Mesenchymal stem cell (in vitro differentiated cells and primary cell): ENCODE data around the gene ZNF562.

Source experiments
- DNase-seq: peaks from one replicate; pipeline ENCODE4 v3.0.0-alpha.2; 2013
- H2AFZ ChIP-seq: one replicate; pipeline ENCODE4 v1.6.1; 2013; ENCODE audit warnings: low read depth, mild to moderate bottlenecking, control low read depth, inconsistent platforms, low read length, moderate library complexity
- H2AK5ac ChIP-seq: 2 replicates; pipeline ENCODE4 v1.6.1; 2013; ENCODE audit warnings: low read length, moderate library complexity, mild to moderate bottlenecking, inconsistent platforms; ENCODE audit not compliant: severe bottlenecking
- H2BK120ac ChIP-seq: one replicate; pipeline ENCODE4 v1.6.1; 2013; ENCODE audit warnings: low read depth, mild to moderate bottlenecking, inconsistent platforms, low read length, moderate library complexity
- H2BK12ac ChIP-seq, 2 experiments: one replicate each; pipeline ENCODE4 v1.6.1; 2013; ENCODE audit warnings: inconsistent platforms in 2 of 2, low read length in 2 of 2, mild to moderate bottlenecking in 2 of 2, moderate library complexity in 2 of 2, control low read depth in 1 of 2
- H2BK15ac ChIP-seq: one replicate; pipeline ENCODE4 v1.6.1; 2013; ENCODE audit warnings: mild to moderate bottlenecking, low read depth, inconsistent platforms; ENCODE audit not compliant: poor library complexity, severe bottlenecking
- H2BK5ac ChIP-seq: 2 replicates; pipeline ENCODE4 v1.6.1; 2013; ENCODE audit warnings: low read depth, mild to moderate bottlenecking, low read length, control low read depth, inconsistent platforms; ENCODE audit not compliant: poor library complexity, severe bottlenecking
- H3K14ac ChIP-seq, 2 experiments: one replicate each; pipeline ENCODE4 v1.6.1; 2013; ENCODE audit warnings: inconsistent platforms in 2 of 2, low read length in 2 of 2, control low read depth in 1 of 2, mild to moderate bottlenecking in 1 of 2, moderate library complexity in 1 of 2
- H3K18ac ChIP-seq, 2 experiments: one replicate each; pipeline ENCODE4 v1.6.1; 2013; ENCODE audit warnings: inconsistent platforms in 2 of 2, low read length in 2 of 2, control low read depth in 1 of 2, low read depth in 1 of 2, mild to moderate bottlenecking in 1 of 2
- H3K23ac ChIP-seq, 2 experiments: one replicate each; pipeline ENCODE4 v1.6.1; 2013; ENCODE audit warnings: inconsistent platforms in 2 of 2, low read length in 2 of 2, mild to moderate bottlenecking in 2 of 2, moderate library complexity in 2 of 2, control low read depth in 1 of 2
- H3K27ac ChIP-seq: 2 replicates; pipeline ENCODE4 v1.5.1; 2013; ENCODE audit warnings: mild to moderate bottlenecking, moderate library complexity, low read length, control low read depth, inconsistent platforms; ENCODE audit not compliant: poor library complexity, severe bottlenecking
- H3K27me3 ChIP-seq, 2 experiments: 2 replicates each; pipeline versions ENCODE4 v1.6.1 to v1.7.0; 2013; ENCODE audit warnings: low read length in 2 of 2, mild to moderate bottlenecking in 2 of 2, moderate library complexity in 2 of 2, control low read depth in 1 of 2, inconsistent platforms in 1 of 2; ENCODE audit not compliant: control insufficient read depth in 1 of 2, insufficient read depth in 1 of 2
- H3K36me3 ChIP-seq, 2 experiments: 2 replicates each; pipeline versions ENCODE4 v1.6.1 to v1.7.0; 2013; ENCODE audit warnings: low read length in 2 of 2, control low read depth in 1 of 2, inconsistent platforms in 1 of 2, low read depth in 1 of 2, mild to moderate bottlenecking in 1 of 2; ENCODE audit not compliant: insufficient read depth in 2 of 2, control insufficient read depth in 1 of 2
- H3K4ac ChIP-seq, 2 experiments: one replicate each; pipeline ENCODE4 v1.6.1; 2013; ENCODE audit warnings: inconsistent platforms in 2 of 2, low read length in 2 of 2, mild to moderate bottlenecking in 2 of 2, moderate library complexity in 2 of 2, control low read depth in 1 of 2, low read depth in 1 of 2
- H3K4me1 ChIP-seq: 2 replicates; pipeline ENCODE4 v1.6.1; 2013; ENCODE audit warnings: low read depth, low read length, control low read depth; ENCODE audit not compliant: control insufficient read depth, insufficient read depth
- H3K4me2 ChIP-seq: 2 replicates; pipeline ENCODE4 v1.6.1; 2013; ENCODE audit warnings: low read length, mild to moderate bottlenecking, inconsistent platforms; ENCODE audit not compliant: poor library complexity, severe bottlenecking
- H3K4me3 ChIP-seq, 2 experiments: 2 replicates each; pipeline versions ENCODE4 v1.5.1 to v1.7.0; 2013; ENCODE audit warnings: low read length in 2 of 2, mild to moderate bottlenecking in 2 of 2, control low read depth in 1 of 2, low read depth in 1 of 2; ENCODE audit not compliant: insufficient read depth in 1 of 2
- H3K79me1 ChIP-seq: replicated peaks from 2 replicates; pipeline ENCODE4 v1.6.1; 2013; ENCODE audit warnings: mild to moderate bottlenecking, control low read depth, low read length, inconsistent platforms; ENCODE audit not compliant: poor library complexity, severe bottlenecking
- H3K9ac ChIP-seq: 2 replicates; pipeline ENCODE4 v1.7.0; 2013; ENCODE audit warnings: mild to moderate bottlenecking, low read length, moderate library complexity
- H3K9me3 ChIP-seq: 2 replicates; pipeline ENCODE4 v1.7.0; 2013; ENCODE audit warnings: mild to moderate bottlenecking, low read length; ENCODE audit not compliant: control insufficient read depth
- H4K8ac ChIP-seq: one replicate; pipeline ENCODE4 v1.6.1; 2013; ENCODE audit warnings: inconsistent platforms, mild to moderate bottlenecking, low read length, moderate library complexity
- H4K91ac ChIP-seq: one replicate; pipeline ENCODE4 v1.6.1; 2013; ENCODE audit warnings: mild to moderate bottlenecking, low read length, inconsistent platforms
- whole genome bisulfite sequencing: methylation state at CpG from one replicate; pipeline ENCODE4 v1.1.7; 2013; ENCODE audit warnings: mixed read lengths; 5-methylcytosine and 5-hydroxymethylcytosine counted together

Gene ZNF562

DNA sequence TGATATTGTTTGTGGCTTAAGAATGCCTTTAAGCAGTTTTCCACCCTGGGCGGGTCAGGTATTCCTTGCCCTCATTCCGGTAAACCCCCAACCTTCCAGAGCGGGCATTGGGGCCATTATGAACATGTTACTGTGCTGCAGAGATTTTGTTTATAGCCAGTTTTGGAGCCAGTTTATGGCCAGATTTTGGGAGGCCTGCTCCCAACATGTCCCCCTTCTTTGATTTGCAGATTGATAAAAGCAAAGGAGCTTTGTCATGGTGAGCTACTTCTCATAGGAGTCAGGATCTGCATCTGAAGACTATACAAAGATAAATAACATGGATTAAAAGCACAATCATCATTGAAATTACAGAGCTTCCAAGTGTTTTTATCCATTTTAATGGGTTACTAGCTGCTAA lies 36.9 kb upstream of the ZNF562 start:
- Histone ChIP-seq H3K9ac (no peak overlapping the region), H3K4me3 (no peak overlapping the region), H2AFZ (no peak overlapping the region), H3K27ac (no peak overlapping the region), H2BK120ac (no peak overlapping the region), H2AK5ac (no peak overlapping the region), H4K8ac (no peak overlapping the region), H3K4ac (no peak overlapping the region), H4K91ac (no peak overlapping the region), H2BK5ac (no peak overlapping the region), H3K79me1 (no peaks in the 10 kb centered on the region), H2BK15ac (no peak overlapping the region), H3K18ac (no peak overlapping the region), H3K4me2 (no peak overlapping the region), H3K14ac (no peak overlapping the region), H3K23ac (no peak overlapping the region), H3K36me3 (no peaks in the 10 kb centered on the region), H2BK12ac (no peak overlapping the region), H3K27me3 (no peaks in the 10 kb centered on the region), H3K4me1 (no peaks in the 10 kb centered on the region), H3K9me3 (peaks cover 40% of the 10 kb centered on the region)
- no peak for DNase-seq
- WGBS, result 100% methylated on average over 3 of the region's 3 CpGs

DNA sequence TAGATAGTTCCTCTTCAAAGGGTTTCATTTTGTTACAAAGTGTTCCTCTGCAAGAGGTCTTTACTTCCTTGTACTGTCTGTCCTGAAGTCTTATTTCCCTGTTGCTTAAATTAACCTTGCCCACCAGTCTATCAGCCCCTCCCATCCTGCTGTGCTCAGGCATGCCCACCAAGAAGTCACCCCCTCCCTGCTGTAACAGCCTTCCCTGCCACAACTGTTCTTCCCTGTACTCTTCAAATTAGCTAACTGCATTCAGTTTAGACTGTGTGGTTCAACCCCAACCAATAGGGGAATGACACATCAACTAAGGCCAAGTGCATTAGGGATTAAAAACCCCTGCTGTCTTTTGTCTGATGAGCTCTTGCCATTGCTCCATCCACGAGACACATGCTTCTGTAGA lies 34.4 kb upstream of the ZNF562 start:
- H3K4me1 ChIP-seq, result no peaks in the 10 kb centered on the region
- no peak overlapping the region for H3K4me3 ChIP-seq
- H3K18ac ChIP-seq, result no peak overlapping the region
- no peak overlapping the region for H3K4ac ChIP-seq
- no peak overlapping the region for H2BK12ac ChIP-seq
- no peak overlapping the region for H2BK120ac ChIP-seq
- no peak overlapping the region for H3K9ac ChIP-seq
- H3K14ac ChIP-seq, result no peak overlapping the region
- no peak overlapping the region for H3K23ac ChIP-seq
- 38% methylated on average over 1 of the region's 1 CpG for WGBS
- no peaks in the 10 kb centered on the region for H3K36me3 ChIP-seq
- H3K79me1 ChIP-seq, result no peaks in the 10 kb centered on the region
- no peak overlapping the region for H3K27ac ChIP-seq
- peaks cover 40% of the 10 kb centered on the region for H3K9me3 ChIP-seq
- no peak overlapping the region for H2AFZ ChIP-seq
- no peak overlapping the region for H4K91ac ChIP-seq
- H2BK5ac ChIP-seq, result no peak overlapping the region
- no peak for DNase-seq
- H2AK5ac ChIP-seq, result no peak overlapping the region
- H3K27me3 ChIP-seq, result no peaks in the 10 kb centered on the region
- H2BK15ac ChIP-seq, result no peak overlapping the region
- H3K4me2 ChIP-seq, result no peak overlapping the region
- no peak overlapping the region for H4K8ac ChIP-seq

DNA sequence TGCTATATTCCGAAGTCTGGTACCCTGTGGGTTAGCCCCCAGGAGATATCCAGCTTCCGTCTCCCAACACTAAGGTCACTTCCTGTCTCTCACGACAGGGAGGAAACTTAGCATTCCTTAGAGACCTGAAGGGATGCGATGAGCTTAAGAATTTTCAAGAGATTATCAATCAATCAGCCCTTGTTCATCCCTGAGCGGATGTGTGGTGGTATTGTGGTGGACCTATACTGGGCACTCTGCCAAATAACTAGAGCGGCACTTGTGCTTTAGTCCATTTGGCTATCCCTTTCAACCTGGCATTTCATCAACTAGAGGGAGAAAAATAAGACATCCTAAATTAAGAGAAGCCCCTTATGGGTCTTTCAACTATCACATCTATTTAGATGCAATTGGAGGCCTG lies 30.9 kb upstream of the ZNF562 start:
- Histone ChIP-seq H3K9ac (no peak overlapping the region), H2BK5ac (no peak overlapping the region), H3K18ac (no peak overlapping the region), H2BK120ac (no peak overlapping the region), H3K14ac (no peak overlapping the region), H3K9me3 (peaks cover 27% of the 10 kb centered on the region), H4K8ac (no peak overlapping the region), H2BK12ac (no peak overlapping the region), H3K4me3 (no peak overlapping the region), H4K91ac (no peak overlapping the region), H2AK5ac (no peak overlapping the region), H3K79me1 (no peaks in the 10 kb centered on the region), H3K4ac (no peak overlapping the region), H2BK15ac (no peak overlapping the region), H3K23ac (no peak overlapping the region), H3K4me1 (no peaks in the 10 kb centered on the region), H3K36me3 (no peaks in the 10 kb centered on the region), H3K27me3 (no peaks in the 10 kb centered on the region), H2AFZ (no peak overlapping the region), H3K4me2 (no peak overlapping the region), H3K27ac (no peak overlapping the region)
- WGBS, result 60% methylated on average over 4 of the region's 6 CpGs
- no peak for DNase-seq

DNA sequence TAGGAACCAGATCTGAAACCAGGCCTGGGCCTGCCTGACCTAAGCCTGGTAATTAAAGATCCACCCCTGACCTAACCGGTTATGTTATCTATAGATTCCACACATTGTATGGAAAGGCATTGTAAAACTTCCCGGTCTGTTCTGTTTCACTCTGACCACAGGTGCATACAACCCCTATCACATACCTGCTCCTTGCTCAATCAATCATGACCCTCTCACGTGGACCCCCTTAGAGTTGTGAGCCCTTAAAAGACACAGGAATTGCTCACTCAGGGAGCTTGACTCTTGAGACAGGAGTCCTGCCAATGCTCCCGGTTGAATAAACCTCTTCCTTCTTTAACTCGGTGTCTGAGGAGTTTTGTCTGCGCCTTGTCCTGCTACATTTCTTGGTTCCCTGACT lies 27.3 kb upstream of the ZNF562 start:
- Histone ChIP-seq H4K91ac (no peak overlapping the region), H3K18ac (no peak overlapping the region), H2BK5ac (no peak overlapping the region), H3K27ac (no peak overlapping the region), H3K4me2 (no peak overlapping the region), H3K27me3 (no peaks in the 10 kb centered on the region), H2BK12ac (no peak overlapping the region), H2AFZ (no peak overlapping the region), H3K23ac (no peak overlapping the region), H2AK5ac (no peak overlapping the region), H3K9ac (no peak overlapping the region), H3K4ac (no peak overlapping the region), H2BK15ac (no peak overlapping the region), H3K14ac (no peak overlapping the region), H4K8ac (no peak overlapping the region), H3K4me3 (no peak overlapping the region), H2BK120ac (no peak overlapping the region), H3K4me1 (no peaks in the 10 kb centered on the region), H3K9me3 (peaks cover 6% of the 10 kb centered on the region), H3K79me1 (no peaks in the 10 kb centered on the region), H3K36me3 (no peaks in the 10 kb centered on the region)
- 77% methylated on average over 6 of the region's 6 CpGs for WGBS
- no peak for DNase-seq
